ENCODE data around the gene PTCH1. TPM values are rescaled to one million over a fixed set of nuclear protein-coding genes. Genes with fewer than 3 reads are reported as not detected.

Gene PTCH1
- total RNA-seq, 1 donor from 2014 or later, result 14.2 TPM

GRCh38 chr9:95506678-95507463, 9.9 kb downstream of the PTCH1 start:
- H3K36me3 ChIP-seq, result no peaks in the 10 kb centered on the region
- H3K9me3 ChIP-seq, result no peaks in the 10 kb centered on the region
- H3K27ac ChIP-seq, result peak overlapping the region; percentile 93
- peaks cover 31% of the 10 kb centered on the region for H3K4me1 ChIP-seq
- DNase-seq (ENCODE audit: extremely low spot score in 2 of 2), result no peak
- intact Hi-C loops (cut with DNase I), result loop anchor here (5.0 kb wide), 1 partner anchor 370 kb away; the partner anchor contains the start of gene ERCC6L2
- no peaks in the 10 kb centered on the region for H3K27me3 ChIP-seq
- peak overlapping the region; percentile 76 to 87 for H3K4me3 ChIP-seq
- peak in 1 of 2 donors; percentile 38 for TF ChIP-seq POLR2A (IDR thresholded peaks at IDR 0.05)
- peak in 1 of 2 donors; percentile 67 for TF ChIP-seq POLR2AphosphoS5 (IDR thresholded peaks at IDR 0.05; ENCODE audit: insufficient read depth in 1 of 2, low read depth in 1 of 2)
- no peak for TF ChIP-seq CTCF (IDR thresholded peaks at IDR 0.05)

- H3K4me1 ChIP-seq, result peaks cover 31% of the 10 kb centered on the region
- intact Hi-C loops (cut with DNase I), result loop anchor here (5.0 kb wide), 1 partner anchor 371 kb away; the partner anchor contains the start of gene ERCC6L2
Measured at GRCh38 chr9:95506428-95506677, 10.4 kb downstream of the PTCH1 start.

DNA sequence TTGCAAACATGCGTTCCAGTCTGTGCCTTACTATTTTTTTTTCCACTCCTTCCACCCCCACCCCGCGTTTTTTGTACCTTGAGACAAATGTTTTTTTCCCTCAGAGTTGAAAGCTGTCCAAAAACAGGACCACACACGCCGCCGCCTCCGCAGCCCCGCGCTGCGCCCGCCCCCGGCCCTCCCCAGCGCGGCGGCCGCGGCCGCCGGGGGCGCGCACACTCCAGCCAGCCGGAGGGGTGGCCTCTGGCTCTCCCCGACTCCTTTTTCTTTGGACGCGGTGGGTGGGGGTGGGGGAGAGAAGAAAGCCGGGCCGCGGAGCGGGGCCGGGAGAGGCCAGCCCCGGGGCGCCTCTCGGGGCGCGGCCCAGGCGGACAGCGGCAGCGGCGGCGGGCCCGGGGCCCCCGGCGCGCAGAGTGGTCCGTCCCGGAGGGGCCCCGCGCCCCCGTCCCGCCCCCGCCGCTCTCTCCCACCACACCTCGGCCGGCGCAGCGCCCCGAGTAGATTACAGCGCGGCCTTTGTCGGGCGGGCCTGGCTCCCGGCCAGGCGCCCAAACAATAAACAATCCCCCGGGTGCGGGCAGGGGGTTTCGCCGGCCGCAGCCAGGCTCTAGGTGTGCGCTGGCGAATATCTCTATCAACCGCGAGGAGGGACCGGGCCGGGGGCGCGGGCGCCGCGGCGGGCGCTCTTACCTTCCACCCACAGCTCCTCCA, 10.9 kb downstream of the PTCH1 start:
- intact Hi-C loops (cut with DNase I), result loop anchor here (5.0 kb wide), 1 partner anchor 371 kb away; the partner anchor contains the start of gene ERCC6L2
- H3K27ac ChIP-seq, result peak overlapping the region; percentile 93

More at GRCh38 chr9:95506428-95506677, 10.4 kb downstream of the PTCH1 start:
- no peak for DNase-seq (ENCODE audit: extremely low spot score in 2 of 2)
- Histone ChIP-seq H3K9me3 (no peaks in the 10 kb centered on the region), H3K27ac (peak overlapping the region; percentile 93), H3K36me3 (no peaks in the 10 kb centered on the region), H3K4me3 (peak overlapping the region; percentile 76 to 87), H3K27me3 (no peaks in the 10 kb centered on the region)
- no peak for TF ChIP-seq CTCF (IDR thresholded peaks at IDR 0.05)

DNA sequence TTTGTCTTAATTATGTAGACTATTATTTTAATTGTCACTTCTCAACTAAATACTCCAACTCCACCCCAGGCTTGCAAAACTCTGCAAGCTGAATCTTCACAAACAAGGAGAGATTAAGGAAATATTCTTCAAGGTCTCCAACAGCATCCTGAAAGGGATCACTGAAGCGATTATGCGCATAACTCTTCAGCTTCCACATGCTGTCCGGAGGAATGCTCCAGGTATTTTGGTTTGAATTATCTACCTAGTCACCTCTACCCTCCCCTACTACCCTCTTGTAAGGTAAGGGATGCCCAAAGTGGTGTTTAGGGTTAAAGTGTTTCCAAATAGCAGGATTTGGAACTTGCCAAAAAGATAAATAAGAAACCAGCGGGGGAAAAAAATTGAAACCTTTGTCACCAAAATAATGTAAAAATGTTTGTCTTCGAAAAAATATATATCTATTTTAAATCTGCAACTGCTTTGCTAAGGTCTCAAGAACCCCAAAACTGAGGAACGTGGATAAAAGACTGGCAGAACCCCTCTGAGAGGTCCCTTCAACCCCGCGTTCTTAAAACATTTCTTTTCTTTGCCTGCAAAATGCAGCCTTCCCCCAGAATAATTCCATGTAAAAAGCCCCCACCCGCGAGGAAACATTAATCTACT, 11.6 kb downstream of the PTCH1 start:
- TF ChIP-seq POLR2A (IDR thresholded peaks at IDR 0.05) (no peak), CTCF (IDR thresholded peaks at IDR 0.05) (no peak), POLR2AphosphoS5 (IDR thresholded peaks at IDR 0.05; ENCODE audit: insufficient read depth in 1 of 2, low read depth in 1 of 2) (no peak)
- DNase-seq (ENCODE audit: extremely low spot score in 2 of 2), result no peak
- Histone ChIP-seq H3K27ac (peak overlapping the region; percentile 93), H3K4me3 (peak overlapping the region; percentile 76 to 87), H3K36me3 (no peaks in the 10 kb centered on the region), H3K9me3 (no peaks in the 10 kb centered on the region), H3K4me1 (peaks cover 37% of the 10 kb centered on the region), H3K27me3 (no peaks in the 10 kb centered on the region)
- intact Hi-C loops (cut with DNase I), result loop anchor here (5.0 kb wide), 1 partner anchor 372 kb away; the partner anchor contains the start of gene ERCC6L2

More for the DNA sequence above, 10.9 kb downstream of the PTCH1 start:
- Histone ChIP-seq H3K4me1 (peaks cover 33% of the 10 kb centered on the region), H3K9me3 (no peaks in the 10 kb centered on the region), H3K27me3 (no peaks in the 10 kb centered on the region), H3K4me3 (peak overlapping the region; percentile 76 to 87), H3K36me3 (no peaks in the 10 kb centered on the region)
- DNase-seq (ENCODE audit: extremely low spot score in 2 of 2), result no peak
- TF ChIP-seq POLR2AphosphoS5 (IDR thresholded peaks at IDR 0.05; ENCODE audit: insufficient read depth in 1 of 2, low read depth in 1 of 2), result peak in 1 of 2 donors; percentile 37
- no peak for TF ChIP-seq CTCF (IDR thresholded peaks at IDR 0.05)
- no peak for TF ChIP-seq POLR2A (IDR thresholded peaks at IDR 0.05)
